Measurements from ENCODE around the gene PIP5K1B. TPM values are rescaled to one million over a fixed set of nuclear protein-coding genes. Genes with fewer than 3 reads are reported as not detected.

Gene PIP5K1B
- total and polyA plus RNA-seq, 2 donors (not counting 1 experiment from before 2014, with no cell fraction given): 11.8 to 24.1 TPM

DNA sequence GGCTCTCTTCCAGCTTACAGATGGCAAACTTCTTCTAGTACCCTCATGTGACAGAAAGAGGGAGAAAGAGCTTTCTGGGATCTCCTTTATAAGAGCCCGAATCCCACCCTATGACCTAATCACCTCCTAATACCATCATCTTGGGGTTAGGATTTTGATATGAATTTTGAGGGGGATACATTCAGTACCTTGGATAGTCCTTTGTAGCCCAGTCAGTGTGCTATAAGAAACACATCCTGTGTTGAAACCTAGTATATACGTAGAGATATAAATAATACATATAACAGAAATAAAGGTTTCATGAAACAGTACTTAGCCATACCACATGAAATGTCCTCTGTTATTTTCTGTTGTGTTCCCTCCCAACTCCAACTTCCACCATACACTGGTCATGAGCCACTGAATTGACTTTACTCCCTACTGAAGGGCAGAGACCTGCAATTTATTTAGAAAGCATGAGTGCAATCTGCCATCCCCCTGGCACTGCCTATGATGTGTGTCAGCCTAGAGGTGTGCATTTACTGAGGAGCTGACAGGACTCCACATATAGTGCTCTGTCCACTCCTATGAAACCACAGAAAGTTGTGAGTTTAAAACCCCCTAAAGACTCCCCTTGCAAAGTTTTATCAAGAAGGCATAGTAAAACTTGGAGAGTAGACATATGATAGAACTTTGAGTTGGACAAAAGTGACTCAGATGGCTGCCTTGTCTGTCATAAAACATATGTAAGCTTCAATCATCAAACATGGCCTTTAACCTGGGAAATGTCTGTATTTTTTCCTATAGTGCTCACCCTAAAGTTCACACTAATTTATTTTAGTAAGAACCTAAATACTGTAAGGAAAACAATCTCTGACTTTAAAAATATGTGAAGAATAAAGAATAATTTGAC lies 12.8 kb downstream of the PIP5K1B start:
- no peak overlapping the region for H2AFZ ChIP-seq (ENCODE audit: insufficient read depth, low read depth, low read length, poor library complexity, severe bottlenecking)
- ChIA-PET POLR2A (no interaction called here), CTCF (interaction anchor here (1.1 kb wide), 1 partner anchor 13 kb away, joined by 3 read pairs; no protein-coding TSS in a partner anchor)
- H3K27me3 ChIP-seq (replicated peaks in 1 of 4; ENCODE audit: control extremely low read depth in 1 of 4, control insufficient read depth in 3 of 4, insufficient read depth in 4 of 4, low read length in 3 of 4): no peaks in the 10 kb centered on the region
- TF ChIP-seq EZH2 (IDR thresholded peaks at IDR 0.05; ENCODE audit: borderline replicate concordance, insufficient read depth, low read depth, low read length, poor library complexity, severe bottlenecking): no peak
- TF ChIP-seq, protein P1, sequence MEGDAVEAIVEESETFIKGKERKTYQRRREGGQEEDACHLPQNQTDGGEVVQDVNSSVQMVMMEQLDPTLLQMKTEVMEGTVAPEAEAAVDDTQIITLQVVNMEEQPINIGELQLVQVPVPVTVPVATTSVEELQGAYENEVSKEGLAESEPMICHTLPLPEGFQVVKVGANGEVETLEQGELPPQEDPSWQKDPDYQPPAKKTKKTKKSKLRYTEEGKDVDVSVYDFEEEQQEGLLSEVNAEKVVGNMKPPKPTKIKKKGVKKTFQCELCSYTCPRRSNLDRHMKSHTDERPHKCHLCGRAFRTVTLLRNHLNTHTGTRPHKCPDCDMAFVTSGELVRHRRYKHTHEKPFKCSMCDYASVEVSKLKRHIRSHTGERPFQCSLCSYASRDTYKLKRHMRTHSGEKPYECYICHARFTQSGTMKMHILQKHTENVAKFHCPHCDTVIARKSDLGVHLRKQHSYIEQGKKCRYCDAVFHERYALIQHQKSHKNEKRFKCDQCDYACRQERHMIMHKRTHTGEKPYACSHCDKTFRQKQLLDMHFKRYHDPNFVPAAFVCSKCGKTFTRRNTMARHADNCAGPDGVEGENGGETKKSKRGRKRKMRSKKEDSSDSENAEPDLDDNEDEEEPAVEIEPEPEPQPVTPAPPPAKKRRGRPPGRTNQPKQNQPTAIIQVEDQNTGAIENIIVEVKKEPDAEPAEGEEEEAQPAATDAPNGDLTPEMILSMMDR (IDR thresholded peaks at IDR 0.05): no peak
- H3K79me2 ChIP-seq (ENCODE audit: control insufficient read depth, insufficient read depth, low read length): peaks cover 97% of the 10 kb centered on the region
- peaks cover 74% of the 10 kb centered on the region for H4K20me1 ChIP-seq (ENCODE audit: control insufficient read depth, insufficient read depth, low read length, poor library complexity, severe bottlenecking)
- peaks cover 5 to 19% of the 10 kb centered on the region in 2 donors for H3K4me1 ChIP-seq (ENCODE audit: control insufficient read depth in 2 of 2, insufficient read depth in 2 of 2, low read length in 2 of 2)
- DNase-seq: no peak
- intact Hi-C loops (cut with micrococcal nuclease): loop anchor here (5.0 kb wide), 1 partner anchor 45 kb away; no protein-coding TSS in a partner anchor
- no peaks in the 10 kb centered on the region for H3K9me3 ChIP-seq (ENCODE audit: control extremely low read depth in 1 of 3, control insufficient read depth in 2 of 3, insufficient read depth in 1 of 3, low read length in 2 of 3)
- H3K36me3 ChIP-seq (replicated peaks in 1 of 2; ENCODE audit: control extremely low read depth in 1 of 2, control insufficient read depth in 1 of 2, extremely low read depth in 1 of 2, insufficient read depth in 2 of 2, low read length in 1 of 2): peaks cover 0 to 7% of the 10 kb centered on the region in 2 experiments
- no peak overlapping the region for H3K9ac ChIP-seq (ENCODE audit: low read length)
- H3K4me3 Mint-ChIP-seq: no peak overlapping the region
- no peak for ATAC-seq (ENCODE audit: low read depth)
- peaks cover 30% of the 10 kb centered on the region for H3K4me1 Mint-ChIP-seq
- no peaks in the 10 kb centered on the region for H3K27me3 Mint-ChIP-seq
- no CpG with 5 or more reads among the region's 2 CpGs for WGBS (ENCODE audit: insufficient coverage)
- no peak overlapping the region for H3K4me3 ChIP-seq (ENCODE audit: control extremely low read depth in 1 of 5, extremely low read depth in 1 of 5, insufficient read depth in 1 of 5, low read depth in 2 of 5, low read length in 4 of 5)
- H3K9me3 Mint-ChIP-seq (ENCODE audit: insufficient read depth): no peaks in the 10 kb centered on the region
- H3K27ac ChIP-seq (ENCODE audit: low read length in 2 of 2): no peak overlapping the region
- H3K27ac Mint-ChIP-seq: no peak overlapping the region
- no peak overlapping the region for H3K4me2 ChIP-seq (replicated peaks; ENCODE audit: low read depth, low read length, poor library complexity, severe bottlenecking)

DNA sequence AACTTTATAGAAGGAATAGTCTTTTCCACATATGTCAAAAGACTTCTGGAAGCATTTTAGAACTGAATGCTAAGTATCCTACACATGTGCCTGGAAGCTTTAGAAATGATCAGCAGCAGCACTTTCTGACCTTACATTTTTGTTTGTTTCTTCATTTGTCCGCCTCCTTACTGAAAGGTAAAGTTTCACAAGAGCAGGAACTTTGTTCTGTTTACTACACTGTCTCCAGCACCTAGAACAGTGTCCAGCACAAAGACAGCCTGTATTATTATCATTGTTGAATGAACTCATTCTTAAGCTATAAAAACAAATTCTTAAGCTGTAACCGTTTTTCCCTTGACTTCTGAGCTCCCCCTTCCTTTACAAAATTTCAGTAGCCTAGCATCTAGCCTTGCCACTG lies 14.8 kb downstream of the PIP5K1B start:
- Mint-ChIP-seq H3K9me3 (ENCODE audit: insufficient read depth) (no peaks in the 10 kb centered on the region), H3K4me3 (no peak overlapping the region), H3K27ac (no peak overlapping the region), H3K27me3 (no peaks in the 10 kb centered on the region), H3K4me1 (peaks cover 40% of the 10 kb centered on the region)
- POLR2A ChIA-PET: no interaction called here
- Histone ChIP-seq H2AFZ (ENCODE audit: insufficient read depth, low read depth, low read length, poor library complexity, severe bottlenecking) (no peak overlapping the region), H3K9ac (ENCODE audit: low read length) (no peak overlapping the region), H3K36me3 (replicated peaks in 1 of 2; ENCODE audit: control extremely low read depth in 1 of 2, control insufficient read depth in 1 of 2, extremely low read depth in 1 of 2, insufficient read depth in 2 of 2, low read length in 1 of 2) (peaks cover 0 to 7% of the 10 kb centered on the region in 2 experiments), H3K27me3 (replicated peaks in 1 of 4; ENCODE audit: control extremely low read depth in 1 of 4, control insufficient read depth in 3 of 4, insufficient read depth in 4 of 4, low read length in 3 of 4) (no peaks in the 10 kb centered on the region), H3K27ac (ENCODE audit: low read length in 2 of 2) (no peak overlapping the region), H3K4me1 (ENCODE audit: control insufficient read depth in 2 of 2, insufficient read depth in 2 of 2, low read length in 2 of 2) (peaks cover 5 to 19% of the 10 kb centered on the region in 2 donors), H4K20me1 (ENCODE audit: control insufficient read depth, insufficient read depth, low read length, poor library complexity, severe bottlenecking) (peaks cover 55% of the 10 kb centered on the region), H3K4me3 (ENCODE audit: control extremely low read depth in 1 of 5, extremely low read depth in 1 of 5, insufficient read depth in 1 of 5, low read depth in 2 of 5, low read length in 4 of 5) (no peak overlapping the region), H3K79me2 (ENCODE audit: control insufficient read depth, insufficient read depth, low read length) (peaks cover 97% of the 10 kb centered on the region), H3K4me2 (replicated peaks; ENCODE audit: low read depth, low read length, poor library complexity, severe bottlenecking) (no peak overlapping the region), H3K9me3 (ENCODE audit: control extremely low read depth in 1 of 3, control insufficient read depth in 2 of 3, insufficient read depth in 1 of 3, low read length in 2 of 3) (no peaks in the 10 kb centered on the region)
- DNase-seq: no peak
- TF ChIP-seq, protein P1 (IDR thresholded peaks at IDR 0.05): no peak
- TF ChIP-seq EZH2 (IDR thresholded peaks at IDR 0.05; ENCODE audit: borderline replicate concordance, insufficient read depth, low read depth, low read length, poor library complexity, severe bottlenecking): no peak
- intact Hi-C loops (cut with micrococcal nuclease): loop anchor here (5.0 kb wide), 1 partner anchor 42 kb away; no protein-coding TSS in a partner anchor
- CTCF ChIA-PET: interaction anchor here (0.6 to 1.2 kb wide), 5 partner anchors 21 to 280 kb away, joined by 3 read pairs; no protein-coding TSS in a partner anchor
- no peak for ATAC-seq (ENCODE audit: low read depth)
- WGBS (ENCODE audit: insufficient coverage): 55% methylated on average over 2 of the region's 2 CpGs

Measured in B cell (primary cell).